ELF-1 (cell line): ENCODE measurements around the gene CAPN1.

ENCODE experiments used
- DNase-seq: peaks from one replicate; pipeline ENCODE4 v3.0.0-alpha.2; 2016; ENCODE audit warnings: low read depth, low spot score

The CAPN1 gene

DNA sequence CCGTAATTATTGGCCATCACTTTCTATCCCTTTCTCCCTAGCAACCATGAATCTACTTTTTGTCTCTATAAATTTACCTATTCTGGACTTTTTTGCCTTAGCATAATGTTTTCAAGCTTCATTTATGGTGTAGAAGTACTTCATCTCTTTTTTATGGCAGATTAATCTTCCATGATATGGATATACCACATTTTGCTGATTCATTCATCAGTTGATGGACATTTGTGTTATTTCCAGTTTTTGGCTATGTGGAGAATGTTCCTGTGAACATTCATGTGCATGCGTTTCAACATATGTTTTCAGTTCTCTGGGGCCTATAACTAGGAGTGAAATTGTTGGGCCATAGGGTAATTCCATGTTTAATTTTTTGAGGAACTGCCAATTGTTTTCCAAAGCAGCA is 12.8 kb downstream of the CAPN1 start:
- DNase-seq = no peak

DNA sequence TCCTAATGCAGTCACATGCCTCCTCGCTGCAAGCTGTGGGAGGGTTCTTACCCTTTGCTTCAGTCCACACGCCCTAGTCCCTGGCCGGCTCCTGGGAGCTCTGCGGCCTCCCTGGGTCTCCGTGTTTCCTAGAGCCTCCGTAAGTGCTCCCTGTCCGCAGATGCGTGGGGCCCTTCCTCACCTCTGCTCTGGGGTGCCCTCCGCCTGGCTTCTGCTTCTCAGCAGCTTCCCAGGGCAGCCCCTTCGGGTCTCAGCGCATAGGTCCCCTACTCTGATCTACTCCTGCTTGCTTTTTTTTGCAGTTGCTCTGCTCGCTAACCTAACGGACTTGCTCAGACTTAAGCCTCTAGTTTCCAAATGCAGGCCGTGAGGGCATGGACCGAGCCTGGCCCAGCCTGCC is 22.4 kb downstream of the CAPN1 start:
- DNase-seq = no peak

DNA sequence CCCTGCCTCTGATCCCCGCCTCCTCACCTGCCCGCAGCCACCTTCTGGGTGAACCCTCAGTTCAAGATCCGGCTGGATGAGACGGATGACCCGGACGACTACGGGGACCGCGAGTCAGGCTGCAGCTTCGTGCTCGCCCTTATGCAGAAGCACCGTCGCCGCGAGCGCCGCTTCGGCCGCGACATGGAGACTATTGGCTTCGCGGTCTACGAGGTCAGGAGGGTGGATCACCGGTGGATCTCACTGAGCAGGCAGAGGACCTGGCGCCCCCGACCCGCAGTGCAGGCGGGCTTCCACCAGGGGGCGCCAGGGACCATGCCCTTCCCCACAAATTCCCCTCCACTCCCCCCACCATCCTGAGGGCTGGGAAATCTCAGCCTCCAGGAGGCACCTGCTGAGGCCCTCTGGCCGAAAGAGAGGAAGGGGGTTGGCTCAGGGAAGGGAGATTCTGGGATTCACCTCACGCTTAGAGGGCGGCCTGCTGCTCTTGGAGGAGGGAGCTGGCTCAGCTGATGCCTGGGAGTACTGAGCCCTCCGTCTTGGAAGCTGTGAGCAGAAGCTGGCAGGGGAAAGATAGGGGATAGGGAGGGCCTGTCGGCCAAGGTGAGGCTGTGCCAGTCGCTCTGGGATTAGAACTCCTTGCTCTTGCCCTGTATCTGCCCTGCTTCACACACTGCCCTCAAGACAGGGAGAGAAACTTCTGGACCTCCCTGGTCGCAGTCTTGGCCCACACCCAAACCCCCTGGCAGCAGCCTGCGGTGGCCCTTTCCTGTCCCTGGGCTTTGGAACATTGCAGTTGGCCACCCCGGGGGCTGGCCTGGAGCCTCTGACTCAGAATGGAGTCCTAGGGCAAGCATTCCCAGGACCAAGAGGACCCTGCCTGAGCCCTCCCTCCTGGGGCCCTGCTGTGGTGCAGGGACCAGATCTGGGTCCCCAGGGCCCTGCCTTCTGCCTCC is 23.2 kb downstream of the CAPN1 start:
- peak; percentile 98 for DNase-seq

DNA sequence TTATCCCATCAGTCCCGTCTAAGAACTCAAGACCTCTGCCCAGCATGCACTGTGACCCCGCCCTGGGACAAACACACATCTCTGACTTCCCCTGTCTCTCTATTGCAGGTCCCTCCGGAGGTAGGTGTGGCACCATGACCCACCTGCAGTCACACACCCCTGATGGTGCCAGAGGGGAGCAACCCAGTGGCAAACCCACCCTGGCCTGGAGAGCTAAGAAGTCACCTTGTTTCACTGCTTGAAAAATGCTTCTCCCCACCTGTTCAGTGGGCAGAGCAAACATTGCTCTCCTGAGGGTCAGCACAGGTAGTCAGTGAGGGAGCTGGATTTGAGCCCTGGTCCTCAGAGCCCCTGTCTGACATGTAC is 23.9 kb downstream of the CAPN1 start:
- no peak for DNase-seq

DNA sequence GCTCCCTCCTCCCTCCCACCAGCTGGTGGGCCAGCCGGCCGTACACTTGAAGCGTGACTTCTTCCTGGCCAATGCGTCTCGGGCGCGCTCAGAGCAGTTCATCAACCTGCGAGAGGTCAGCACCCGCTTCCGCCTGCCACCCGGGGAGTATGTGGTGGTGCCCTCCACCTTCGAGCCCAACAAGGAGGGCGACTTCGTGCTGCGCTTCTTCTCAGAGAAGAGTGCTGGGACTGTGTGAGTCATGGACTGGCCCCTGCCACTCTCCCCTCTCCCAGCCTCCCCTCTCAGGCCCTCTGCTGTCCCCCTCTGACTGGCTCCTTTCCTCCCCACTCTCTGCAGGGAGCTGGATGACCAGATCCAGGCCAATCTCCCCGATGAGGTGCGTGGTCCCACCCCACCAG is 24.7 kb downstream of the CAPN1 start:
- no peak for DNase-seq

DNA sequence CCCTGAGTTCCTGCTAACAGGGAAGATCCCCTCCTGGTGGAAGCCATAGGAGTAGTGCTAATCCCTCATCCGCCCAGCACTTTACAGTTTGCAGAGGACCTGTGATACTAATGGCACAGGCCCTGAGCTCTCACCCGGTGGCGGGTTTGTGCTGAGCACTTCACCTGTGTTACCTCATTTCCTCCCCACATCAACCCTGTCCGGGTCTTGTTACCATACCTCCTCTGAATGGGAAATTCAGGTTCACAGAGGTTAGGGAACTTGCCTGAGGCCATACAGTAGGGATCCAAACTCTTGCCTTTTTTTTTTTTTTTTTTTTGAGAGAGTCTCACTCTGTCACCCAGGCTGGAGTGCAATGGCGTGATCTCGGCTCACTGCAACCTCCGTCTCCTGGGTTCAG is 25.2 kb downstream of the CAPN1 start:
- DNase-seq = no peak

DNA sequence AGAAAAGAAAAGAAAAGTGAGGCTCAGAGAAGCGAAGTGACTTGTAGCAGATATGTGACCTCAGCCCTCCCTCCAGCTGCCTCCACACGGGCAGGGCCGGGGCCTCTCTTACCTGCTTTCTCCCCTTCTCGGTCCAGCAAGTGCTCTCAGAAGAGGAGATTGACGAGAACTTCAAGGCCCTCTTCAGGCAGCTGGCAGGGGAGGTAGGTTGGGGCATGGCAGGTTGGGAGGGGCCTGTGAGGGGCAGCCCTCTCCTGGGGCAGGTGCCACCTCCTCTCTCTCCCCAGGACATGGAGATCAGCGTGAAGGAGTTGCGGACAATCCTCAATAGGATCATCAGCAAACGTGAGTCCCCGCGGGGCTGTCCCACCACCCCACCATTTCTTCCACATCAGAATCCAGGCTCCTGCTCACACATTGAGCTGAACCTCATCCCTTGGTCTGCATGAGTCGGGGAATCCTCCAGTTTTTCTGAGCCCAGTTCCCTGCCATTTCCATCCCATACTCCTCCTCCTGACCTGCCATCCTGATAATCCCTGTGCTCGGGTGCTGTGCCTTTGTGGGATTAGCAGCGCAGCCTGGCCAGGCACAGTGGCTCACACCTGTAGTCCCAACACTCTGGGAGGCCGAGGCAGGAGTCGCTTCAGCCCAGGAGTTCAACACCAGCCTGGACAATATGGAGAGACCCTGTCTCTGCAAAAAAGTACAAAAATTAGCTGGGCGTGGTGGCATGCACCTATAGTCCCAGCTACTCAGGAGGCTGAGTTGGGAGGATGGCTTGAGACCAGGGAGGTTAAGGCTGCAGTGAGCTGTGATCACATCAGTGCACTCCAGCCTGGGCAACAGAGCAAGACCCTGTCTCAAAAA is 26.4 kb downstream of the CAPN1 start:
- no peak for DNase-seq

DNA sequence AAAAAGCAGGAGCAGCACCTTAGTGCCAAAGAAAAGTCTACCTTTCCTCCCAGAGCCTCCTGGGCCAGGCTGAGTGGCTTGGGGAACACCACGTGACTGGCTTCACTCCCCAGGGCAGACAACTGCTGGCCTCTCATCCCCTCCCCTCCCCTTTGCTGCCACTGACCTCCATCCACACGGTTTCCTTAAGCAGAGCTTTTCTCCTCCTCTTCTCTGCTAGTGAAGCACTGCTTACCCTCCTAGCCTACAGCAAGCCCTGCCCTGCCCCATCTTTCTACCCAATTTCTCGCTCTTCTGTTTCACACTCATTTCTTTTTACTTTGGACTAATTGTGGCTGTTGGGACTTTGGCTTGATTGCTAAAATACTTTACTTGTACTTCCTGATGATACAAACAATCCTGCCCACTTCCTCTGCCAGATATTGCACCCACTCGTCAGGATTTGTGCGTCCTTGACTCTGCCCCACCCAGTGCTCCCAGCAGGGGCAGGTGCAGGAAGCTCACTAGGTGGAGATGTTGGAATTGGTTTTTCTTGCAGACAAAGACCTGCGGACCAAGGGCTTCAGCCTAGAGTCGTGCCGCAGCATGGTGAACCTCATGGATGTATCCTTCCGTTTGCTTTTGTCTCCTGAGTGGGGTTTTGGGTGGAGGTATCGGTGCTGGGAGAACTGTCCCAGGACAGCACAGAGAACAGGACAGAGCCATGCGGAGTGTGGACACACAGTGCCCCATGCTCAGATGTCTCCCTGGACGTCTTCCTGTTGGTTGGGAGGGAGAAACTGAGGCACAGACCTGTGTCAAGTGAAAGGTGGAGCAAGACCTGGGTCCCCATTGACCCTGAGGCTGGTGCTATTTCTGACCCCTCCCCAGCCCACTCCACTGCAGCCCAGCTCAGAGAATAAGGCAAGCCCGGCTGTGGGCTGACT is 27.3 kb downstream of the CAPN1 start:
- no peak for DNase-seq

DNA sequence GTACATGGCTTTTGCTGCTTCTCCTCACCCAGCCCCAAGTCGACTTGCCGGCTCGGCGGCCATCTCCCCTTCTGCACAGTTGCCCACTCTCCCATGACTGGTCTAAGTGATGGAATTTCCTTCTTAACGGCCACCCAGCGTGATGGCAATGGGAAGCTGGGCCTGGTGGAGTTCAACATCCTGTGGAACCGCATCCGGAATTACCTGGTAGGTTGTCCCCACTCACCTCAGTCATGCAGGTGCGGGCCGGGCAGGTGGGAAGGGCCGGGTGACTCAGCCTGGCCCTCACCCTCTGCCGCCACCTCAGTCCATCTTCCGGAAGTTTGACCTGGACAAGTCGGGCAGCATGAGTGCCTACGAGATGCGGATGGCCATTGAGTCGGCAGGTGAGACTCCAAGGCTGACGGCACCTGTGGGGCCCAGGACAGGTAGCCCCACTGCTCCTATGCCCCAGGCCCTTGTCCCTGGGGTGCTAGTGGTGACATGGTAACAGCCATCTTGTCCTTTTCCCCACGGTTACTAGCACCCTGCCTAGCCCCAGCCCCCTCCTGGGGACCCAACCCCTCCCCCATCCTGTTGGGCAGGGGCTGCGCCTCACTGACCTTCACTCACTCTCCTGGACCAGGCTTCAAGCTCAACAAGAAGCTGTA is 28.1 kb downstream of the CAPN1 start:
- DNase-seq = no peak

DNA sequence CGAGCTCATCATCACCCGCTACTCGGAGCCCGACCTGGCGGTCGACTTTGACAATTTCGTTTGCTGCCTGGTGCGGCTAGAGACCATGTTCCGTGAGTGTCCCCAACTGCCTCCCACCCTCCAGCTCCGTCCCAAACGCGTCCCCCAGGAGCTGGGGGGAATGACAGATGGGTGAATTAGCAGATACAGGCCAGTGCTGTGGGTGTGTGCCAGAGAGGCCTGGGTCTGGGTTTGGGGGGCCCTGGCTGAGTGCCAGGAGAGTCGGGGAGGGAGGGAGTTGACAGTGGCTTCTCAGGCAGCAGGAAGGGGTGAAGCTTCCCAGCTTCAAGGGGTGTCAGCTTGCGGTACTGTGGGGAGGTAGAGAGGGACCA is 28.6 kb downstream of the CAPN1 start:
- DNase-seq = no peak

DNA sequence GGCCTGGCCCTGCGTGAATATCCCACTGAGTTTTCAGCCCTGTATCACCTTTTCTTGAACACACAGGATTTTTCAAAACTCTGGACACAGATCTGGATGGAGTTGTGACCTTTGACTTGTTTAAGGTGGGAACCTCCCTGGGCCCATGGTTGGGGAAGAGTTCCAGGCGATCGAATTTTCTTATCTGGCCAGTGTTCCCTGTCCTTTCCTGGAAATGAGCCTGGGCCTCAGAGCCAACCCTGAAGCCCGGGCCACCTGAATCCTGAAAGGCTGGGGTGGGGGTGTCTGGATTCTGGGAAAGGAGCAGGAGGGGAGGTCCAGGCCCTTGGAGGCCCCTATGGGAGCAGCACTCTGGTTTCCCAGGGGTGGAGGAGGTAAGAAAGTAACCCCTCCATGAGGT is 29.0 kb downstream of the CAPN1 start:
- DNase-seq = no peak

DNA sequence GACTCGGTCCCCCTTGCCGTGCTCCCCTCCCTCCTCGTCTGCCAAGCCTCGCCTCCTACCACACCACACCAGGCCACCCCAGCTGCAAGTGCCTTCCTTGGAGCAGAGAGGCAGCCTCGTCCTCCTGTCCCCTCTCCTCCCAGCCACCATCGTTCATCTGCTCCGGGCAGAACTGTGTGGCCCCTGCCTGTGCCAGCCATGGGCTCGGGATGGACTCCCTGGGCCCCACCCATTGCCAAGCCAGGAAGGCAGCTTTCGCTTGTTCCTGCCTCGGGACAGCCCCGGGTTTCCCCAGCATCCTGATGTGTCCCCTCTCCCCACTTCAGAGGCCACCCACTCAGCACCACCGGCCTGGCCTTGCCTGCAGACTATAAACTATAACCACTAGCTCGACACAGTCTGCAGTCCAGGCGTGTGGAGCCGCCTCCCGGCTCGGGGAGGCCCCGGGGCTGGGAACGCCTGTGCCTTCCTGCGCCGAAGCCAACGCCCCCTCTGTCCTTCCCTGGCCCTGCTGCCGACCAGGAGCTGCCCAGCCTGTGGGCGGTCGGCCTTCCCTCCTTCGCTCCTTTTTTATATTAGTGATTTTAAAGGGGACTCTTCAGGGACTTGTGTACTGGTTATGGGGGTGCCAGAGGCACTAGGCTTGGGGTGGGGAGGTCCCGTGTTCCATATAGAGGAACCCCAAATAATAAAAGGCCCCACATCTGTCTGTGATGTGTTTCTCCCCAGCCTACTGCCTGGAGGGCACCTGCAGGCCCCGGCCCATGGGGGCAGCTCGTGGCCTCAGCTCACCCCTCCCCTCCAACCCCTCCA is 29.8 kb downstream of the CAPN1 start:
- DNase-seq = no peak

DNA sequence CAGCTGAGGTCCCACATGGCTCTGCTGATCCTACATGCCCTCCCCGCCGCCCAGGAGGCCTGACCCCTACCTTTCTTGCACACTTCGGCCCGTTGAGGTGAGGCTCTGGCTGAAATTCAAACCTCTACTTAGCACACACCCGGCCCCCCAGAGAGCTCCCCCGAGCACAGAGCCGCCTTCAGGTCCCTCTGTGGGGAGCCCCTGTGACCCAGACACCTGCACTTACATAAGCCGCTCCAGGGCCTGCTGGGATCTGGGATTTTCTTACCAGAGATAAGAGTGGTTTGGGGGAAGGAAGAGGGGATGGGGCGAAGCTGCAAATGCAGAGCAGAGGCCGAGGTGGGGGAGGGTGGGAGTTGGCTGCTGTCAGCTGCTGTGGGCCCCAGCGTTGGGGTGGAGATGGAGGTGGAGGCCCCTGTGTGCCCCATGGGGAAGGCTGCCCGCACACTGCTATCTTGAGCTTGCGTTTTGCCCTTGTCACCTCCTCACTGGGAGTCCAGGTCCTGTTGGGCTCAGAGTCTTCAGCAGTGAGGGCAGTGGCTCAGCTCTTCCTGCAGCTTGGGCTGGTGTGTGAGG is 30.6 kb downstream of the CAPN1 start:
- DNase-seq = no peak

DNA sequence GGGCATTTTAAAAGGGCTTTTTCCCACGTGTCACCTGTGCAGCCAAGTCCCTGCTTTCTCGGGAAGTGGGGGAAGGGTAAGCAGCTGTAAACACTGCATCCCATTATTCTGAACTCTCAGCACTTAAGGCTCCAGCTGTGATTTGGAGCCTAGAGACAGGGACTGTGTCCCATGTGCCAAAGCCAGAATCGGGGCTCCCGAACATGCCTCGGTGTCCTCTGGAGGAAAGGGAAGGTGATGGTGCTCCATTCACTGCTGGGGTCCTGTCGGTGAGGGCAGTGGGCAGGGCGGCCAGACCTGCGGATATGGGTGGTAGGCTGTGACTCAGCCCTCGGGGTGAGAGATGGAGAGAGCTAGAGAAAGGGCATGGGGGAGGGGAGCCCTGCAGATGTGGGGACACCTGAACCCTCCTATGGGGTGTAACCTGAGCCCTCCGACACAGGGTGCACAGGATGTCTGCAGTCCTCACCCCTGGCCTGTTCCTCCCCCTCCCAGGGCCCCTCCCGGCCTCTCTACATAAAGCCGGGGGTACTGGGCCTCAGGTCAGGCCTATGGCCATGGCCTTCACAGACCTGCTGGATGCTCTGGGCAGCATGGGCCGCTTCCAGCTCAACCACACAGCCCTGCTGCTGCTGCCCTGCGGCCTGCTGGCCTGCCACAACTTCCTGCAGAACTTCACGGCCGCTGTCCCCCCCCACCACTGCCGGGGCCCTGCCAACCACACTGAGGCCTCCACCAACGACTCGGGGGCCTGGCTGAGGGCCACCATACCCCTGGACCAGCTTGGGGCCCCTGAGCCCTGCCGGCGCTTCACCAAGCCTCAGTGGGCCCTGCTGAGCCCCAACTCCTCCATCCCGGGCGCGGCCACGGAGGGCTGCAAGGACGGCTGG is 31.8 kb downstream of the CAPN1 start:
- DNase-seq = no peak

DNA sequence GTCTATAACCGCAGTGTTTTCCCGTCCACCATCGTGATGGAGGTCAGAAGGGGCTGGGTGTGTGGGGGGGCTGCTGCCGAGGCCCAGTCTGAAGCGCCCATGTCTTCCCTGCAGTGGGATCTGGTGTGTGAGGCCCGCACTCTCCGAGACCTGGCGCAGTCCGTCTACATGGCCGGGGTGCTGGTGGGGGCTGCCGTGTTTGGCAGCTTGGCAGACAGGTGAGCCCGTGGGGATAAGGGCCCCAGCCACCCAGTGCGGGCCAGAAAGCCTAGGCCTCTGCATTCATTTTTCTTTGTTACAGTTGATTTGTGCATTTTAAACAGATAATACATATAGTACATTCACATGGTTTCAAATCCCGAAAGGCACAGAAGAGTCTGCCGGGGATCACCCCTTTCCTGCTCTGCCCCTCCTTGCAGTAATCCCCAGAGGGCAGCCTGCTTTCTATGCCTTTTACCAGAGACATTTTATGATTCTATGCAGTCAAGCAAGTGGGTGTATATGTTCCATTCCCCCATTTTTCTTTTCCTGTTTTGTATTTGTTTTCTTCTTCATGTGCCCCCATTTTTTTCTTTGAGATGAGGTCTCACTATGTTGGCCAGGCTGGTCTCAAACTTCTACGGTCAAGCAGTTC is 32.6 kb downstream of the CAPN1 start:
- DNase-seq = no peak

DNA sequence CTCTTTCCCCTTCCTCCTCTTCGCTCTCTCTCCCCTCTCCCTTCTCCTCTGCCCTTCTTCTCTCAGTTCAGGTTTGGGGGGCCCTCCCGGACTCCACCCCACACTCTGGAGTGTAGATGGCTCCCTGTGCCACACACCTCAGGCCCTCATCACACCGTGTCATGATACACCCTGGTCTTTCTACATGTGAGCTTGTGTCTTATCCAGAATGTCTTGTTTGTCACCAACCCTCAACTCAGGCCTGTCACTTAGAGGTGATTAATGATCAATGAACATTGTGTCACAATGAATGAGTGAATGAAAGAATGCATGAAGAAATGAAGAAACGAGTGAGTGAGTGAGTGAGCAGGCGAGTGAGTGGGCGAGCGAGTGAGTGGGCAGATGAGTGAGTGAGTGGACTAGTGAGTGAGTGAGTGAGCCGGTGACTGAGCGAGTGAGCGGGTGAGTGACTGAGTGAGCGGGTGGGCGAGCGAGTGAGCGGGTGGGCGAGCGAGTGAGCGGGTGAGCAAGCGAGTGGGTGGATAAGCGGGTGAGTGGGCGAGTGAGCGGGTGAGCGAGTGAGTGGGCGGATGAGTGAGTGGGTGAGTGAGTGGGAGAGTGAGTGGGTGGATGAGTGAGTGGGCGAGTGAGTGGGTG is 33.8 kb downstream of the CAPN1 start:
- no peak for DNase-seq

DNA sequence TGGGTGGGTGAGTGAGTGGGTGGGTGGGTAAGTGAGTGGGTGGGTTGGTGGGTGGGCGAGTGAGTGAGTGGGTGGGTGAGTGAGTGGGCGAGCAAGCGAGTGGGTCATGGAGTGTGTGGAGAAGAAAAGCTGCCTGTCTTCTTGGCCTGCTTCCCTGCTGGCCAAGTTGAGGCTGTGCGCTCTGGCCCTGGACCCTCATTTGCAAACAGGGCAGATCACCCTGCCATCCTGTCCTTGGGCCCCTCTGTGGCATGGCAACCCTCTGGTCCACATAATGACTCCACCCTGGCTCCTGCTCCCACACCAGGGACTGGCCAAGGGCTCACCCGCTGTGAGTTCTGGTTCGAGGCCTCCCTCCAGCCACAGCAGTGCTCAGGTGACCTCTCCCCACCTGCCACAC is 35.1 kb downstream of the CAPN1 start:
- DNase-seq = no peak
